ENCODE data around the gene COQ8B. TPM values are rescaled to one million over a fixed set of nuclear protein-coding genes. Genes with fewer than 3 reads are reported as not detected.

COQ8B gene
- total and polyA plus RNA-seq, 5 donors from 2014 or later = 10.6 to 32.4 (median 14.7) TPM

- Histone ChIP-seq H3K27me3 (ENCODE audit: control insufficient read depth, insufficient read depth, low read length) (no peaks in the 10 kb centered on the region), H3K4me1 (ENCODE audit: control insufficient read depth, insufficient read depth, low read length, poor library complexity, severe bottlenecking) (peaks cover 12% of the 10 kb centered on the region), H3K9me3 (ENCODE audit: control insufficient read depth in 2 of 2, low read length in 2 of 2) (no peaks in the 10 kb centered on the region), H3K4me3 (ENCODE audit: low read depth, low read length) (no peak overlapping the region), H3K27ac (ENCODE audit: insufficient read depth, low read length, poor library complexity, severe bottlenecking) (no peak overlapping the region), H3K36me3 (ENCODE audit: control insufficient read depth, insufficient read depth, low read length) (no peaks in the 10 kb centered on the region)
- H3K4me1 Mint-ChIP-seq = peaks cover 0 to 5% (median 1%) of the 10 kb centered on the region in 4 donors
- no peaks in the 10 kb centered on the region for H3K27me3 Mint-ChIP-seq
- H3K9me3 Mint-ChIP-seq = no peaks in the 10 kb centered on the region
- DNase-seq = no peak
- no peak overlapping the region for H3K27ac Mint-ChIP-seq
- H3K36me3 Mint-ChIP-seq = peaks cover 18% of the 10 kb centered on the region
- no peak overlapping the region for H3K4me3 Mint-ChIP-seq
- ATAC-seq (ENCODE audit: low read depth in 2 of 2) = no peak
Measured at GRCh38 chr19:40686882-40687524, 29.7 kb downstream of the COQ8B start.

GRCh38 chr19:40685563-40685962, 31.1 kb downstream of the COQ8B start:
- no peak for ATAC-seq (ENCODE audit: low read depth in 2 of 2)
- Histone ChIP-seq H3K36me3 (ENCODE audit: control insufficient read depth, insufficient read depth, low read length) (no peaks in the 10 kb centered on the region), H3K27me3 (ENCODE audit: control insufficient read depth, insufficient read depth, low read length) (no peaks in the 10 kb centered on the region), H3K27ac (ENCODE audit: insufficient read depth, low read length, poor library complexity, severe bottlenecking) (no peak overlapping the region), H3K9me3 (ENCODE audit: control insufficient read depth in 2 of 2, low read length in 2 of 2) (no peaks in the 10 kb centered on the region), H3K4me1 (ENCODE audit: control insufficient read depth, insufficient read depth, low read length, poor library complexity, severe bottlenecking) (peaks cover 5% of the 10 kb centered on the region), H3K4me3 (ENCODE audit: low read depth, low read length) (no peak overlapping the region)
- H3K27me3 Mint-ChIP-seq = no peaks in the 10 kb centered on the region
- no peaks in the 10 kb centered on the region for H3K9me3 Mint-ChIP-seq
- H3K27ac Mint-ChIP-seq = no peak overlapping the region
- H3K4me3 Mint-ChIP-seq = no peak overlapping the region
- H3K36me3 Mint-ChIP-seq = peaks cover 26% of the 10 kb centered on the region
- peaks cover 0 to under 1% (median 0%) of the 10 kb centered on the region in 4 donors for H3K4me1 Mint-ChIP-seq
- DNase-seq = no peak

GRCh38 chr19:40685016-40685526, 31.6 kb downstream of the COQ8B start:
- Histone ChIP-seq H3K27ac (ENCODE audit: insufficient read depth, low read length, poor library complexity, severe bottlenecking) (no peak overlapping the region), H3K9me3 (ENCODE audit: control insufficient read depth in 2 of 2, low read length in 2 of 2) (no peaks in the 10 kb centered on the region), H3K4me1 (ENCODE audit: control insufficient read depth, insufficient read depth, low read length, poor library complexity, severe bottlenecking) (peaks cover 4% of the 10 kb centered on the region), H3K27me3 (ENCODE audit: control insufficient read depth, insufficient read depth, low read length) (no peaks in the 10 kb centered on the region), H3K36me3 (ENCODE audit: control insufficient read depth, insufficient read depth, low read length) (no peaks in the 10 kb centered on the region), H3K4me3 (ENCODE audit: low read depth, low read length) (no peak overlapping the region)
- H3K9me3 Mint-ChIP-seq = no peaks in the 10 kb centered on the region
- DNase-seq (no peak), ATAC-seq (ENCODE audit: low read depth in 2 of 2) (no peak)
- peaks cover 26% of the 10 kb centered on the region for H3K36me3 Mint-ChIP-seq
- no peaks in the 10 kb centered on the region for H3K27me3 Mint-ChIP-seq
- no peaks in the 10 kb centered on the region for H3K4me1 Mint-ChIP-seq
- no peak overlapping the region for H3K27ac Mint-ChIP-seq
- no peak overlapping the region for H3K4me3 Mint-ChIP-seq

- H3K27me3 ChIP-seq (ENCODE audit: control insufficient read depth, insufficient read depth, low read length) = no peaks in the 10 kb centered on the region
- H3K27me3 Mint-ChIP-seq = no peaks in the 10 kb centered on the region
- no peaks in the 10 kb centered on the region for H3K4me1 ChIP-seq (ENCODE audit: control insufficient read depth, insufficient read depth, low read length, poor library complexity, severe bottlenecking)
- H3K36me3 Mint-ChIP-seq = peaks cover 26% of the 10 kb centered on the region
- no peak overlapping the region for H3K27ac ChIP-seq (ENCODE audit: insufficient read depth, low read length, poor library complexity, severe bottlenecking)
- no peaks in the 10 kb centered on the region for H3K36me3 ChIP-seq (ENCODE audit: control insufficient read depth, insufficient read depth, low read length)
- no peak overlapping the region for H3K27ac Mint-ChIP-seq
- DNase-seq (no peak), ATAC-seq (ENCODE audit: low read depth in 2 of 2) (no peak)
- no peaks in the 10 kb centered on the region for H3K9me3 Mint-ChIP-seq
- H3K4me1 Mint-ChIP-seq = peaks cover 0 to 2% (median 0%) of the 10 kb centered on the region in 4 donors
- no peak overlapping the region for H3K4me3 Mint-ChIP-seq
- H3K4me3 ChIP-seq (ENCODE audit: low read depth, low read length) = no peak overlapping the region
- no peaks in the 10 kb centered on the region for H3K9me3 ChIP-seq (ENCODE audit: control insufficient read depth in 2 of 2, low read length in 2 of 2)
Measured at GRCh38 chr19:40684280-40684679, 32.4 kb downstream of the COQ8B start.

- Mint-ChIP-seq H3K4me1 (peaks cover 0 to 2% (median 0%) of the 10 kb centered on the region in 4 donors), H3K9me3 (no peaks in the 10 kb centered on the region), H3K36me3 (peaks cover 26% of the 10 kb centered on the region), H3K27me3 (no peaks in the 10 kb centered on the region), H3K4me3 (no peak overlapping the region), H3K27ac (no peak overlapping the region)
- H3K36me3 ChIP-seq (ENCODE audit: control insufficient read depth, insufficient read depth, low read length) = peaks cover 2% of the 10 kb centered on the region
- ATAC-seq (ENCODE audit: low read depth in 2 of 2) (no peak), DNase-seq (no peak)
- no peaks in the 10 kb centered on the region for H3K4me1 ChIP-seq (ENCODE audit: control insufficient read depth, insufficient read depth, low read length, poor library complexity, severe bottlenecking)
- no peaks in the 10 kb centered on the region for H3K9me3 ChIP-seq (ENCODE audit: control insufficient read depth in 2 of 2, low read length in 2 of 2)
- H3K27me3 ChIP-seq (ENCODE audit: control insufficient read depth, insufficient read depth, low read length) = no peaks in the 10 kb centered on the region
- no peak overlapping the region for H3K4me3 ChIP-seq (ENCODE audit: low read depth, low read length)
- H3K27ac ChIP-seq (ENCODE audit: insufficient read depth, low read length, poor library complexity, severe bottlenecking) = no peak overlapping the region
Measured at GRCh38 chr19:40683437-40683836, 33.2 kb downstream of the COQ8B start.

GRCh38 chr19:40682431-40682964, 34.2 kb downstream of the COQ8B start:
- Mint-ChIP-seq H3K4me3 (no peak overlapping the region), H3K9me3 (no peaks in the 10 kb centered on the region), H3K36me3 (peaks cover 30% of the 10 kb centered on the region), H3K27me3 (no peaks in the 10 kb centered on the region), H3K4me1 (peaks cover 0 to 2% (median 0%) of the 10 kb centered on the region in 4 donors), H3K27ac (no peak overlapping the region)
- H3K9me3 ChIP-seq (ENCODE audit: control insufficient read depth in 2 of 2, low read length in 2 of 2) = no peaks in the 10 kb centered on the region
- no peak overlapping the region for H3K4me3 ChIP-seq (ENCODE audit: low read depth, low read length)
- no peaks in the 10 kb centered on the region for H3K27me3 ChIP-seq (ENCODE audit: control insufficient read depth, insufficient read depth, low read length)
- H3K27ac ChIP-seq (ENCODE audit: insufficient read depth, low read length, poor library complexity, severe bottlenecking) = no peak overlapping the region
- peaks cover 3% of the 10 kb centered on the region for H3K36me3 ChIP-seq (ENCODE audit: control insufficient read depth, insufficient read depth, low read length)
- ATAC-seq (ENCODE audit: low read depth in 2 of 2) (no peak), DNase-seq (no peak)
- H3K4me1 ChIP-seq (ENCODE audit: control insufficient read depth, insufficient read depth, low read length, poor library complexity, severe bottlenecking) = no peaks in the 10 kb centered on the region

GRCh38 chr19:40681039-40681438, 35.6 kb downstream of the COQ8B start:
- H3K4me1 ChIP-seq (ENCODE audit: control insufficient read depth, insufficient read depth, low read length, poor library complexity, severe bottlenecking) = no peaks in the 10 kb centered on the region
- peaks cover 6% of the 10 kb centered on the region for H3K36me3 ChIP-seq (ENCODE audit: control insufficient read depth, insufficient read depth, low read length)
- H3K27ac ChIP-seq (ENCODE audit: insufficient read depth, low read length, poor library complexity, severe bottlenecking) = no peak overlapping the region
- peaks cover 27% of the 10 kb centered on the region for H3K36me3 Mint-ChIP-seq
- no peaks in the 10 kb centered on the region for H3K27me3 Mint-ChIP-seq
- H3K4me3 Mint-ChIP-seq = no peak overlapping the region
- no peaks in the 10 kb centered on the region for H3K27me3 ChIP-seq (ENCODE audit: control insufficient read depth, insufficient read depth, low read length)
- H3K4me1 Mint-ChIP-seq = peaks cover 0 to 2% (median 0%) of the 10 kb centered on the region in 4 donors
- H3K9me3 ChIP-seq (ENCODE audit: control insufficient read depth in 2 of 2, low read length in 2 of 2) = no peaks in the 10 kb centered on the region
- DNase-seq = no peak
- H3K9me3 Mint-ChIP-seq = no peaks in the 10 kb centered on the region
- no peak overlapping the region for H3K27ac Mint-ChIP-seq
- no peak overlapping the region for H3K4me3 ChIP-seq (ENCODE audit: low read depth, low read length)
- ATAC-seq (ENCODE audit: low read depth in 2 of 2) = no peak

- H3K36me3 ChIP-seq (ENCODE audit: control insufficient read depth, insufficient read depth, low read length) = peaks cover 14% of the 10 kb centered on the region
- Mint-ChIP-seq H3K9me3 (no peaks in the 10 kb centered on the region), H3K36me3 (peaks cover 17% of the 10 kb centered on the region), H3K4me1 (peaks cover 0 to 2% (median 0%) of the 10 kb centered on the region in 4 donors), H3K27ac (no peak overlapping the region), H3K4me3 (no peak overlapping the region), H3K27me3 (no peaks in the 10 kb centered on the region)
- ATAC-seq (ENCODE audit: low read depth in 2 of 2) (no peak), DNase-seq (no peak)
- H3K27me3 ChIP-seq (ENCODE audit: control insufficient read depth, insufficient read depth, low read length) = no peaks in the 10 kb centered on the region
- no peaks in the 10 kb centered on the region for H3K9me3 ChIP-seq (ENCODE audit: control insufficient read depth in 2 of 2, low read length in 2 of 2)
- H3K4me3 ChIP-seq (ENCODE audit: low read depth, low read length) = no peak overlapping the region
- H3K27ac ChIP-seq (ENCODE audit: insufficient read depth, low read length, poor library complexity, severe bottlenecking) = no peak overlapping the region
- no peaks in the 10 kb centered on the region for H3K4me1 ChIP-seq (ENCODE audit: control insufficient read depth, insufficient read depth, low read length, poor library complexity, severe bottlenecking)
Measured at GRCh38 chr19:40677156-40677555, 39.5 kb downstream of the COQ8B start.
